HPDE6-E6E7 (cell line): ENCODE data around the gene ST14.

Experiments
- DNase-seq: peaks from one replicate; pipeline ENCODE4 v3.0.0; 2011; ENCODE audit warnings: missing footprints; ENCODE audit errors: extremely low spot score

ST14 gene

GRCh38 chr11:130136107-130136506 lies 23.5 kb upstream of the ST14 start:
- no peak for DNase-seq

- no peak for DNase-seq
These were observed 21.6 kb upstream of the ST14 start for GRCh38 chr11:130137999-130138398.

- DNase-seq: no peak
These were observed 20.2 kb upstream of the ST14 start for GRCh38 chr11:130139401-130139800.

GRCh38 chr11:130141561-130142341 lies 17.8 kb upstream of the ST14 start:
- no peak for DNase-seq

GRCh38 chr11:130144141-130144540 lies 15.4 kb upstream of the ST14 start:
- DNase-seq: no peak

- no peak for DNase-seq
These were observed 14.7 kb upstream of the ST14 start for GRCh38 chr11:130144861-130145281.

- DNase-seq: no peak
These were observed 14.2 kb upstream of the ST14 start for GRCh38 chr11:130145311-130145812.

- DNase-seq: peak; percentile 98
These were observed 13.4 kb upstream of the ST14 start for GRCh38 chr11:130145975-130146776.

GRCh38 chr11:130146796-130147195 lies 12.8 kb upstream of the ST14 start:
- no peak for DNase-seq

- DNase-seq: no peak
These were observed 10.7 kb upstream of the ST14 start for GRCh38 chr11:130148796-130149326.

- DNase-seq: no peak
These were observed 8.8 kb upstream of the ST14 start for GRCh38 chr11:130150790-130151189.

GRCh38 chr11:130151196-130151595 lies 8.4 kb upstream of the ST14 start:
- no peak for DNase-seq

GRCh38 chr11:130156108-130157022 lies 3.2 kb upstream of the ST14 start:
- no peak for DNase-seq

- DNase-seq: no peak
These were observed 2.5 kb upstream of the ST14 start for GRCh38 chr11:130157101-130157500.

GRCh38 chr11:130157840-130158239 lies 1.7 kb upstream of the ST14 start:
- DNase-seq: no peak

GRCh38 chr11:130159139-130159538 lies 443 bp upstream of the ST14 start:
- DNase-seq: no peak

- DNase-seq: no peak
These were observed 1.0 kb downstream of the ST14 start for GRCh38 chr11:130160498-130161155.

GRCh38 chr11:130161441-130162145 lies 2.0 kb downstream of the ST14 start:
- DNase-seq: no peak

- no peak for DNase-seq
These were observed 3.2 kb downstream of the ST14 start for GRCh38 chr11:130162733-130163132.
